ENCODE data around the gene ZBTB46.

GRCh38 chr20:63831646-63831992 is 555 bp upstream of the ZBTB46 start:
- TF ChIP-seq POLR2A (IDR thresholded peaks at IDR 0.05; ENCODE audit: low read depth, low read length) = no peak
- TF ChIP-seq BCL3 (IDR thresholded peaks at IDR 0.05; ENCODE audit: borderline replicate concordance, insufficient read depth, low read depth, low read length, poor library complexity, severe bottlenecking) = no peak
- TF ChIP-seq JUND (IDR thresholded peaks at IDR 0.05; ENCODE audit: low read depth, low read length) = no peak
- TF ChIP-seq SP1 (IDR thresholded peaks at IDR 0.05; ENCODE audit: low read depth, low read length) = no peak
- TF ChIP-seq ATF3 (IDR thresholded peaks at IDR 0.05; ENCODE audit: borderline replicate concordance, extremely low read depth, low read depth, low read length) = no peak
- no peak for TF ChIP-seq POLR2AphosphoS5 (IDR thresholded peaks at IDR 0.05; ENCODE audit: low read length)
- TF ChIP-seq USF1 (IDR thresholded peaks at IDR 0.05; ENCODE audit: borderline replicate concordance, extremely low read length, insufficient read depth, low read depth, low read length) = no peak
- TF ChIP-seq EP300 (IDR thresholded peaks at IDR 0.05; ENCODE audit: borderline replicate concordance in 1 of 2, control insufficient read depth in 1 of 2, low read depth in 2 of 2, low read length in 2 of 2) = no peak
- no peak for TF ChIP-seq CBFB (IDR thresholded peaks at IDR 0.05; ENCODE audit: low read depth)
- TF ChIP-seq ZNF274 (IDR thresholded peaks at IDR 0.05; ENCODE audit: insufficient read depth, insufficient read length) = no peak
- TF ChIP-seq CTCF (IDR thresholded peaks at IDR 0.05 in 2 of 3, conservative IDR thresholded peaks at IDR 0.05 in 1 of 3; ENCODE audit: control insufficient read depth in 2 of 3, extremely low read depth in 1 of 3, insufficient read depth in 1 of 3, low read depth in 3 of 3, low read length in 3 of 3) = no peak
- TF ChIP-seq EZH2 (IDR thresholded peaks at IDR 0.05; ENCODE audit: borderline replicate concordance, control insufficient read depth, low read depth, low read length) = no peak
- no peak for TF ChIP-seq YY1 (IDR thresholded peaks at IDR 0.05; ENCODE audit: low read depth, low read length)

Measured in GM12878 (cell line).